Stimulated activated CD4-positive, alpha-beta T cell treated with anti-CD3 and anti-CD28 coated beads, Interleukin-4, amount 100 ng/mL, for 48 hours (primary cell): ENCODE data around the gene CAMK2B.

Experiments
- DNase-seq, 2 donors: peaks; one replicate each; pipeline ENCODE4 v3.0.0-alpha.2; 2020; ENCODE audit warnings: low read depth in 2 of 2

Gene CAMK2B

GRCh38 chr7:44330331-44330730 lies 4.9 kb upstream of the CAMK2B start:
- no peak for DNase-seq

GRCh38 chr7:44329888-44330287 lies 4.5 kb upstream of the CAMK2B start:
- no peak for DNase-seq

- DNase-seq = no peak
These were observed 3.7 kb upstream of the CAMK2B start for GRCh38 chr7:44329081-44329480.

GRCh38 chr7:44327981-44328380 lies 2.6 kb upstream of the CAMK2B start:
- DNase-seq = no peak

GRCh38 chr7:44326261-44327125 lies 1.1 kb upstream of the CAMK2B start:
- no peak for DNase-seq

- no peak for DNase-seq
These were observed 432 bp upstream of the CAMK2B start for GRCh38 chr7:44325811-44326241.

GRCh38 chr7:44324481-44325200 lies 753 bp downstream of the CAMK2B start:
- DNase-seq = no peak

GRCh38 chr7:44324204-44324480 lies 1.3 kb downstream of the CAMK2B start:
- DNase-seq = no peak

- no peak for DNase-seq
These were observed 1.8 kb downstream of the CAMK2B start for GRCh38 chr7:44323381-44324203.

GRCh38 chr7:44322631-44323363 lies 2.6 kb downstream of the CAMK2B start:
- no peak for DNase-seq

GRCh38 chr7:44321796-44322195 lies 3.6 kb downstream of the CAMK2B start:
- no peak for DNase-seq

- DNase-seq = no peak
These were observed 4.5 kb downstream of the CAMK2B start for GRCh38 chr7:44320794-44321371.

- DNase-seq = no peak
These were observed 5.3 kb downstream of the CAMK2B start for GRCh38 chr7:44320141-44320540.

GRCh38 chr7:44318332-44318731 lies 7.1 kb downstream of the CAMK2B start:
- no peak for DNase-seq

GRCh38 chr7:44315301-44315903 lies 10.0 kb downstream of the CAMK2B start:
- DNase-seq = no peak

- DNase-seq = no peak
These were observed 11.8 kb downstream of the CAMK2B start for GRCh38 chr7:44313621-44314031.

- no peak for DNase-seq
These were observed 12.4 kb downstream of the CAMK2B start for GRCh38 chr7:44313016-44313415.

GRCh38 chr7:44311561-44312495 lies 13.6 kb downstream of the CAMK2B start:
- DNase-seq = no peak

- DNase-seq = no peak
These were observed 15.1 kb downstream of the CAMK2B start for GRCh38 chr7:44310221-44310848.
